Measurements from ENCODE around the gene PARD3. TPM values are rescaled to one million over a fixed set of nuclear protein-coding genes. Genes with fewer than 3 reads are reported as not detected.

The PARD3 gene
- total RNA-seq, 1 donor from 2014 or later: 76.4 TPM

- Histone ChIP-seq H3K36me3 (ENCODE audit: control insufficient read depth, insufficient read depth, low read length) (no peaks in the 10 kb centered on the region), H3K27me3 (ENCODE audit: control insufficient read depth, insufficient read depth, low read length) (no peaks in the 10 kb centered on the region), H3K4me3 (ENCODE audit: low read depth, low read length) (no peak overlapping the region)
- DNase-seq (ENCODE audit: low read depth): no peak
- TF ChIP-seq, protein P1, sequence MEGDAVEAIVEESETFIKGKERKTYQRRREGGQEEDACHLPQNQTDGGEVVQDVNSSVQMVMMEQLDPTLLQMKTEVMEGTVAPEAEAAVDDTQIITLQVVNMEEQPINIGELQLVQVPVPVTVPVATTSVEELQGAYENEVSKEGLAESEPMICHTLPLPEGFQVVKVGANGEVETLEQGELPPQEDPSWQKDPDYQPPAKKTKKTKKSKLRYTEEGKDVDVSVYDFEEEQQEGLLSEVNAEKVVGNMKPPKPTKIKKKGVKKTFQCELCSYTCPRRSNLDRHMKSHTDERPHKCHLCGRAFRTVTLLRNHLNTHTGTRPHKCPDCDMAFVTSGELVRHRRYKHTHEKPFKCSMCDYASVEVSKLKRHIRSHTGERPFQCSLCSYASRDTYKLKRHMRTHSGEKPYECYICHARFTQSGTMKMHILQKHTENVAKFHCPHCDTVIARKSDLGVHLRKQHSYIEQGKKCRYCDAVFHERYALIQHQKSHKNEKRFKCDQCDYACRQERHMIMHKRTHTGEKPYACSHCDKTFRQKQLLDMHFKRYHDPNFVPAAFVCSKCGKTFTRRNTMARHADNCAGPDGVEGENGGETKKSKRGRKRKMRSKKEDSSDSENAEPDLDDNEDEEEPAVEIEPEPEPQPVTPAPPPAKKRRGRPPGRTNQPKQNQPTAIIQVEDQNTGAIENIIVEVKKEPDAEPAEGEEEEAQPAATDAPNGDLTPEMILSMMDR (IDR thresholded peaks at IDR 0.05; ENCODE audit: insufficient read depth, low read length, poor library complexity, severe bottlenecking): no peak
These were observed 5.3 kb downstream of the PARD3 start for GRCh38 chr10:34809796-34810195.

GRCh38 chr10:34808801-34809745 lies 6.0 kb downstream of the PARD3 start:
- TF ChIP-seq, protein P1 (IDR thresholded peaks at IDR 0.05; ENCODE audit: insufficient read depth, low read length, poor library complexity, severe bottlenecking): no peak
- DNase-seq (ENCODE audit: low read depth): no peak
- Histone ChIP-seq H3K27me3 (ENCODE audit: control insufficient read depth, insufficient read depth, low read length) (no peaks in the 10 kb centered on the region), H3K4me3 (ENCODE audit: low read depth, low read length) (no peak overlapping the region), H3K36me3 (ENCODE audit: control insufficient read depth, insufficient read depth, low read length) (no peaks in the 10 kb centered on the region)

GRCh38 chr10:34808336-34808735 lies 6.8 kb downstream of the PARD3 start:
- TF ChIP-seq, protein P1 (IDR thresholded peaks at IDR 0.05; ENCODE audit: insufficient read depth, low read length, poor library complexity, severe bottlenecking): no peak
- Histone ChIP-seq H3K36me3 (ENCODE audit: control insufficient read depth, insufficient read depth, low read length) (no peaks in the 10 kb centered on the region), H3K4me3 (ENCODE audit: low read depth, low read length) (no peak overlapping the region), H3K27me3 (ENCODE audit: control insufficient read depth, insufficient read depth, low read length) (no peaks in the 10 kb centered on the region)
- DNase-seq (ENCODE audit: low read depth): no peak

GRCh38 chr10:34804306-34804705 lies 10.8 kb downstream of the PARD3 start:
- no peaks in the 10 kb centered on the region for H3K27me3 ChIP-seq (ENCODE audit: control insufficient read depth, insufficient read depth, low read length)
- DNase-seq (ENCODE audit: low read depth): no peak
- TF ChIP-seq, protein P1 (IDR thresholded peaks at IDR 0.05; ENCODE audit: insufficient read depth, low read length, poor library complexity, severe bottlenecking): no peak
- no peak overlapping the region for H3K4me3 ChIP-seq (ENCODE audit: low read depth, low read length)
- no peaks in the 10 kb centered on the region for H3K36me3 ChIP-seq (ENCODE audit: control insufficient read depth, insufficient read depth, low read length)

DNA sequence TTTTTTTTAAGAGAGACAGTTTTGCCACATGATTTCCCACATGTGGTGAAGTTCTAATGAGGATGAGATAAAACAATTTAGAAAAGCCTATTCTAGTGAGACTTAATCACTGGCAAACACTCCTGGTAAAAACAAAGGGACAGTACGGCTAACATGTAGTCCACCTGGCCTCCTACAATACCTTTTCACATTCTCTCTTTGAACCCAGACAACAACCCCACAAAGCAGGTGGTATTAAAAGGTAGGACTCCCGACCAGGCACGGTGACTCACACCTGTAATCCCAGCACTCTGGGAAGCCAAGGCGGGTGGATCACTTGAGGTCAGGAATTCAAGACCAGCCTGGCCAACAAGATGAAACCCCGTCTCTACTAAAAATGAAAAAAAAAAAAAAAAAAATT lies 12.4 kb downstream of the PARD3 start:
- Histone ChIP-seq H3K4me3 (ENCODE audit: low read depth, low read length) (no peak overlapping the region), H3K27me3 (ENCODE audit: control insufficient read depth, insufficient read depth, low read length) (no peaks in the 10 kb centered on the region), H3K36me3 (ENCODE audit: control insufficient read depth, insufficient read depth, low read length) (no peaks in the 10 kb centered on the region)
- DNase-seq (ENCODE audit: low read depth): no peak
- TF ChIP-seq, protein P1 (IDR thresholded peaks at IDR 0.05; ENCODE audit: insufficient read depth, low read length, poor library complexity, severe bottlenecking): no peak

Data from kidney epithelial cell (primary cell).